HEK293 (cell line): Measurements from ENCODE around the gene EBNA1BP2.

ENCODE experiments used
- GLI4 ChIP-seq: fragments of 450-650 bp; formaldehyde crosslinking; IDR thresholded peaks from 2 replicates; pipeline ENCODE4 v1.5.1; 2016; ENCODE audit warnings: missing biosample characterization, missing genetic modification characterization
- INSM2 ChIP-seq: fragments of 450-650 bp; formaldehyde crosslinking; IDR thresholded peaks from 2 replicates; pipeline ENCODE4 v1.5.1; 2016; ENCODE audit warnings: missing biosample characterization, missing genetic modification characterization
- PRDM1 ChIP-seq: fragments of 450-650 bp; formaldehyde crosslinking; IDR thresholded peaks from 2 replicates; pipeline ENCODE4; 2016; ENCODE audit warnings: missing biosample characterization, missing genetic modification characterization
- PRDM10 ChIP-seq: fragments of 450-650 bp; formaldehyde crosslinking; IDR thresholded peaks from 2 replicates; pipeline ENCODE4 v1.5.1; 2016; ENCODE audit warnings: missing biosample characterization, missing genetic modification characterization
- SCRT2 ChIP-seq: fragments of 450-650 bp; formaldehyde crosslinking; IDR thresholded peaks from 2 replicates; pipeline ENCODE4 v1.5.1; 2016; ENCODE audit warnings: missing biosample characterization, missing genetic modification characterization
- SP2 ChIP-seq: fragments of 450-650 bp; formaldehyde crosslinking; IDR thresholded peaks from 2 replicates; pipeline ENCODE4 v1.5.1; 2016; ENCODE audit warnings: missing biosample characterization, missing genetic modification characterization
- SP3 ChIP-seq: fragments of 450-650 bp; formaldehyde crosslinking; IDR thresholded peaks from 2 replicates; pipeline ENCODE4 v1.5.1; 2016; ENCODE audit warnings: missing biosample characterization, missing genetic modification characterization
- TCF7L2 ChIP-seq: IDR thresholded peaks from 2 replicates; pipeline ENCODE4 v1.6.1; 2011; ENCODE audit warnings: low read depth, mild to moderate bottlenecking, inconsistent platforms, low read length, moderate library complexity, borderline replicate concordance
- TSHZ1 ChIP-seq: fragments of 450-650 bp; formaldehyde crosslinking; IDR thresholded peaks from 2 replicates; pipeline ENCODE4 v1.5.1; 2016; ENCODE audit warnings: missing biosample characterization, missing genetic modification characterization, borderline replicate concordance
- ZNF121 ChIP-seq: fragments of 450-650 bp; formaldehyde crosslinking; IDR thresholded peaks from 2 replicates; pipeline ENCODE4 v1.5.1; 2016; ENCODE audit warnings: missing biosample characterization, missing genetic modification characterization
- ZNF146 ChIP-seq: fragments of 450-650 bp; formaldehyde crosslinking; IDR thresholded peaks from 2 replicates; pipeline ENCODE4 v1.5.1; 2016; ENCODE audit warnings: missing biosample characterization, missing genetic modification characterization
- ZNF155 ChIP-seq: fragments of 450-650 bp; formaldehyde crosslinking; IDR thresholded peaks from 2 replicates; pipeline ENCODE4 v1.5.1; 2016; ENCODE audit warnings: missing biosample characterization, missing genetic modification characterization
- ZNF169 ChIP-seq: fragments of 450-650 bp; formaldehyde crosslinking; IDR thresholded peaks from 2 replicates; pipeline ENCODE4 v1.5.1; 2016; ENCODE audit warnings: missing biosample characterization, missing genetic modification characterization
- ZNF19 ChIP-seq: fragments of 450-650 bp; formaldehyde crosslinking; IDR thresholded peaks from 2 replicates; pipeline ENCODE4; 2016; ENCODE audit warnings: missing biosample characterization, missing genetic modification characterization, low read depth
- ZNF266 ChIP-seq: fragments of 450-650 bp; formaldehyde crosslinking; IDR thresholded peaks from 2 replicates; pipeline ENCODE4 v1.5.1; 2016; ENCODE audit warnings: missing biosample characterization, missing genetic modification characterization, low read depth
- ZNF398 ChIP-seq: fragments of 450-650 bp; formaldehyde crosslinking; IDR thresholded peaks from 2 replicates; pipeline ENCODE4 v1.5.1; 2017; ENCODE audit warnings: missing biosample characterization, missing genetic modification characterization
- ZNF473 ChIP-seq: fragments of 450-650 bp; formaldehyde crosslinking; IDR thresholded peaks from 2 replicates; pipeline ENCODE4 v1.5.1; 2017; ENCODE audit warnings: missing biosample characterization, missing genetic modification characterization
- ZNF514 ChIP-seq: fragments of 450-650 bp; formaldehyde crosslinking; IDR thresholded peaks from 2 replicates; pipeline ENCODE4 v1.5.1; 2016; ENCODE audit warnings: missing biosample characterization, missing genetic modification characterization
- ZNF518A ChIP-seq: fragments of 450-650 bp; formaldehyde crosslinking; conservative IDR thresholded peaks from 2 replicates; pipeline ENCODE4 v1.5.1; 2016; ENCODE audit warnings: low read depth, missing biosample characterization, missing genetic modification characterization
- ZNF530 ChIP-seq: fragments of 450-650 bp; formaldehyde crosslinking; IDR thresholded peaks from 2 replicates; pipeline ENCODE4 v1.5.1; 2016; ENCODE audit warnings: low read depth, missing biosample characterization, missing genetic modification characterization
- ZNF549 ChIP-seq: fragments of 450-650 bp; IDR thresholded peaks from 2 replicates; pipeline ENCODE4 v1.5.1; 2018; ENCODE audit warnings: missing biosample characterization, missing genetic modification characterization, mild to moderate bottlenecking, inconsistent platforms, moderate library complexity
- ZXDB ChIP-seq: fragments of 450-650 bp; formaldehyde crosslinking; IDR thresholded peaks from 2 replicates; pipeline ENCODE4 v1.5.1; 2016; ENCODE audit warnings: missing biosample characterization, missing genetic modification characterization

The EBNA1BP2 gene

GRCh38 chr1:43171876-43172526, at the start of gene EBNA1BP2, which contains the start of gene CFAP57 (continued):
- TF ChIP-seq PRDM10 (no peak), GLI4 (tag by site-specific recombination) (no peak), ZNF19 (tag by site-specific recombination) (no peak), ZNF398 (tag by site-specific recombination) (no peak), ZNF121 (tag by site-specific recombination) (no peak), ZNF549 (tag by site-specific recombination) (no peak), ZNF514 (tag by site-specific recombination) (no peak), INSM2 (no peak), PRDM1 (tag by site-specific recombination) (no peak), ZNF169 (no peak), ZXDB (tag by site-specific recombination) (peak; percentile 32), ZNF146 (tag by site-specific recombination) (no peak), ZNF266 (tag by site-specific recombination) (no peak), ZNF530 (tag by site-specific recombination) (no peak), SP2 (tag by site-specific recombination) (peak; percentile 82), TSHZ1 (tag by site-specific recombination) (no peak), ZNF518A (tag by site-specific recombination) (peak; percentile 79), SCRT2 (tag by site-specific recombination) (peak; percentile 73), SP3 (tag by site-specific recombination) (peak; percentile 79), ZNF473 (tag by site-specific recombination) (no peak), TCF7L2 (no peak), ZNF155 (tag by site-specific recombination) (no peak)
